C1 segment of cervical spinal cord (tissue), 14 donors: ENCODE data around the gene CDC42EP4.

Experiments used
- DNase-seq, 14 donors: peaks; one replicate each; lab custom pipeline; 2025; lab: John Stamatoyannopoulos, UW

The CDC42EP4 gene, protein sequence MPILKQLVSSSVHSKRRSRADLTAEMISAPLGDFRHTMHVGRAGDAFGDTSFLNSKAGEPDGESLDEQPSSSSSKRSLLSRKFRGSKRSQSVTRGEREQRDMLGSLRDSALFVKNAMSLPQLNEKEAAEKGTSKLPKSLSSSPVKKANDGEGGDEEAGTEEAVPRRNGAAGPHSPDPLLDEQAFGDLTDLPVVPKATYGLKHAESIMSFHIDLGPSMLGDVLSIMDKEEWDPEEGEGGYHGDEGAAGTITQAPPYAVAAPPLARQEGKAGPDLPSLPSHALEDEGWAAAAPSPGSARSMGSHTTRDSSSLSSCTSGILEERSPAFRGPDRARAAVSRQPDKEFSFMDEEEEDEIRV

DNA sequence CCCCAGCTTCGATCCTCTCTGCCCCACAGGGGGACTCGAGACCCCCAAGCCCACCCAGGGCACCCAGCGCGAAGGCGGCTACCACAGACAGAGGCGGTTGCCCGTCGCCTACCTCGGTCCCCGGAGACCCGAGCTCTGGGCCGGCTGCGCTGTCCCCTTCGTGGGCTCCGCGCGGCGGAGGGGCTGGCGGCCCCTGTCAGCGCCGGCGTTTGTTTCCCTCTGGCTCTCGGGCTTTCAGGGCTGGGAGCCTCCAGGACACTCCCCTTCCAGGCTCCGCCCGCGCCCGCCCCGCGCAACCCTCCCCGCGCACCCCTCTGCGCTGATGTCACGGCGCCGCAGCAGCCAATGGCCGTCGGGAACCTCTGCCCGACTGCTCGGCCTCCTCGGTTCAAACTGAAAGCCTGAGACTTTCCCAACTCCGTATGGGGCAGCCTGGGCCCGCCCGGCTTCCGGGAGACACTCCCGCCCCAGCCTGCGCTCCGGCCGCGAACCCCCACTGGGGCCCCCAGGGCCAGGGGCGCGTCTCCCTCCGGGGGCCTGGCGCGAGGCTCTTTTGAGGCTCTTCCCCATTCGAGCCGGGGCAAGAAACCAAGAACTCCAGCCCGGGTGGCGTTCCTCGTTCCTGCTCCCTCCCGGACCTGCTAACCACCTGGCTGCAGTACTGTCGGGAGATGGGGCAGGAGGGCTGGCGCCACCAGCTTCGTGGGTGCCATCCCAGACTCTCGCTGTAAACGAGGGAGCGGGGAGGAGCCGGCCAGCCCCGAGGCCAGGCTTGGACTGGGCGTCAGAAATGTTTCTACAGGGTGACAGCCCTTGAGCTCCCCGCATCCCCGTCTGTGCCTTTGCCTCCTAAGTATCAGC is at the start of gene CDC42EP4:
CDC42EP4 (minus strand) TSS at position 221 of the 861 bp plus-strand sequence. CDS start 25,501 bp downstream, outside the sequence.
- peak; percentile 69 to 95 (median 90) for DNase-seq

DNA sequence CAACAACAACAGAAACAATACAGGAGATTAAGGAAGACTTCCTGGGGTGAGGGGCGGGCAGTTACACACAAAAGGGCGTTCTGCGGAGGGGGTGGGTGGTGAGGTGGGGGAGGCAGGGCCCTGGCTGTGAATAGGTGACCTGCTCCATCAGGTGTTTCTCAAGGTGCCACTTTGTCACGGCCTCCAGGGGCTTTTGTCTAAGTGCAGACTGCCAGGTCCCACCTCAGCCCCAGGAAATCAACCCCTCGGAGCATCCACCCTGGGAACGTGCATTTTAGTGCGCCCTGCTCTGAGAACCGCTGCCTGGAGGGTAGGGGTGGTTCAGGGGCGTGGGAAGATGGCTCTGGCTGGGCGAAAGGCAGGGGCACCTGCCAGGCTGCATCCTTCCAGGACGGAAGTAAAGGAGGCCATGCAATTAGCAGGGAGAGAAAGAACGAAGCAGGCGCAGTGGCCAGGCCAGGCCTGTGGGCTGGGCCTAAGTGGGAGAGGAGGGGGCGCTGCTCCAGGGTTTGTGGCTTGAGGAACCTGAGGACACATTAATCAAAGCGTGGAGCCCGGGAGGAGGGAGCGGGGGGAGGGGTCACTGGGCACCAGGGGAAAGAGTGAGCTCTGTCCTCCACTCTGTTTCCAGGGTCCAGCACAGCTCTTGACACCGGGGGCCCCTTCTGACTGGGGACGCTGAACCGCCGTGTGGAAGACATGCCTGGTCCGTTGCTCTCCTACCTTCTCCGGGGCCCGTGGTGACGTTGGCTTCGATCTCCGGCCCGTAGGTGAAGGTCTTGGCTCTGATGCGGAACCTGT is 49.4 kb upstream of the CDC42EP4 start:
- no peak for DNase-seq

DNA sequence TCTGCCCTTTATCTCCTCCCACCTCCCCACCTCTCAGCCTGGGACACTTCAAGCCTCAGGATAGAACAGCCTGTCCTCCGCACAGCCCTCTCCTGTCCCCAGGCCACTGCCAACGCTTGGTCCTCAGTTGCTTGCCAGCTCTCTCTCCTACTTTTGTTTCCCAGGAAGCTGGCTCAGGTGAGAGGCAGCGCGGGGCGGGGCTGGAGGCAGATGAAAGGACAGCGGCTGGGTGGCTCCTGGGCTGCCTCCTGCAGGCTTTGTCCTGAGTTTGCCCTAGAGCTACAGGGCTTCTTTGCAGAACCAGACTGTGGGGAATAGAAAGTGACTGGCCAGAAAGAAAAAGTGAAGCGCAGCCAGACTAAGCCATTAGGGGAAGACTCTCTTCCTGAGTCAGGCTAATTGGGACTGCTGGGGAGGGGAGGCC is 48.2 kb upstream of the CDC42EP4 start:
- DNase-seq: peak in 5 of 14 donors; percentile 21 to 61 (median 27)

DNA sequence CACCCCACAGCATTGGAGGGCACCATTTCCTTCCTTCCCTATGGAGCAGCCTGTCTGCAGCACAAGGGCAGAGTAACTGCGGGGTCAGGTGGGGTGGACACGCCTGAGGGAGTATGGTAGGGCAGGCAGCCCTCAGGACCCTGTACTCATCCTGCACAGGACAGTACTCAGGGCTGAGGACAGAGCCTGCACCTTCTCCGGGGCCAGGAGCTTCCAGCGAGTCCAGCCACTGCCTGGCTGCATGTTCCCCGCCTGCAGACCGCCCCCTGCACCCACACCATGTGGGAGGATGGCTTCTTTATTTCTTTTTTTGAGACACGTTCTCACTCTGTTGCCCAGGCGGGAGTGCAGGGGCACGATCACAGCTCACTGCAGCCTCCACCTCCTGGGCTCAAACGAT is 47.6 kb upstream of the CDC42EP4 start:
- no peak for DNase-seq

DNA sequence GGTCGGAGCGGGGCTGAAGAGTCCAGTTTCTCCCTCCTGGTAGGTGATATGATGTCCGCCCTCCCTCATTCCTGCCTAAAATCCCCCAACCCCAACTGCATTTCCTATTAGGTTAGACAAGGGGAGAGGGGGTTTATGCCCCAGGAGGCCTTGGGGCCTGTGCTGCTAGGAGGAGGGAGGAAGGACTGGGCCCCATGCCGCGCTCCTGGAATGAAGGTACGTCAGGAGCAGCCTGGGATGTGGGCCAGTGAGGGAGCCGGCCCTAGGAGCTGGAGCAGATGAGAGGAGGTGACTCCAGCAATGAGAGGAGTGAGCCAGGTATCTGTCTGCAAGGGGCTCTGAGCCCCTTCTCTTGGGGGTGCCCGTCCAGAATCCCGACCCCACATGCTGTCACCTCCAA is 46.9 kb upstream of the CDC42EP4 start:
- DNase-seq: no peak

DNA sequence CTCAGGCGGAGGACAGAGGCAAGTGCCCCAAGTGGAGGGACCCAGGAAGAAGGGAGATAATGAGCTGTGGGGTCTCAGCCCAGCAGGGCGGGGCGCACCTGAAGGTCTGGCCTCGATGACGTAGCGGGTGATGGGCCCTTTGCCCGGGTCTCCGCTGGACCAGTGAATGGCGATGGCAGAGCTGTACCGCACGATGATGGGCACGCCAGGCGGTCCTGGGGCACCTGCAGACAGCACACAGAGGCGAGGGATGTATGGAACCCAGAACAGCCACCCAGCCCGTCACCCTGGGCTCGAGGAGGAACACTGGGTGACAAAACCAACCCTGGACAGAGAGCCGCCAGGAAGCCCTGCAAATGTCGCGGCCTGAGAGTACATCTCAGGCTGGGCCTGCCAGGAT is 46.2 kb upstream of the CDC42EP4 start:
- DNase-seq: no peak

DNA sequence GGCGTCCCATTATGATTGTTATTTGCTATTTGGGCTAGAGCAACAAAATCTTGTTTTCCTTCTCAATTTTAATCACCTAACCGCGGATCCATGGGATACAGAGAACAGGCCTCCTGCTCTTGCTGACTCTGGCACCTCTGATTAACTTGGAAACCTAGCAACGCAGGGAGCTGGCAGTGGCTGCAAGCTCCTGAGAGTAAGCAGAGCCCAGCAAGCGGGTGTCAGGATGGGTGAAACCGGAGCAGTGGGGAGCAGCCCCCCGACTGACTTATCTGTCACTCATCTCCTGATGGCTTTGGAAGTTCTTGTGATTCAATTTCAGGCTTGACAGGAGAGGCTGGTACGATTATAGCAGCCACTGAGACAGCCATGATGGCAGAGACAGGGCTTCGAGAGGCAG is 45.5 kb upstream of the CDC42EP4 start:
- peak in 3 of 14 donors; percentile 22 to 82 (median 25) for DNase-seq

DNA sequence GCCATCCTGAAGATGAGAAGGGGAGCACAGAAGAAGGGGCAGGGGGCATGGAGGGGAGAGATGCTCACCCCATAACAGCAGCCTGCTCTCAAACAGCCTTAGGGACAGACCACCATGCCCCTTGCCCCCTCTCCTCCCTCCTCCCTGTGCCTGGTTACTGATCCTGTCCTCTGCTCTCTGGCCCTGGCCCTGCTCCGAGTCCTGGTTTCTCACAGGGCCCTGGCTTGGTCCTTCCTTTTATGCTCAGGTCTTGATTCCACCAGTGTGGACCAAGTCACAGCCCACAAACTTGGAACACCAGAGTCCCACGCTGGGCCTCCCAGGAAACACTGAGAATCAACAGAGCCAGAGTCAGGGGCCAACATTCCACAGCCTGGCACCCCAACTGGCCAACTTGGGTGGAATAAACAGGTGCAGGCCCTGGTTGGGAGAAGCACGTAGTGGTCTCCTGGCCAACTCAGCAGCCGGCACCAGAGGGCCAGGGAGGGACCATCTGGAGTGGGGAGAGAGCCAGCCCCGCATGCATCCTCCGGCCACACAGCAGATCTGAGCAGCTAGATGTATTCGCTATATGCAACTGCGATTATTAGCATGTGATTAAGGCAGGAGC is 44.9 kb upstream of the CDC42EP4 start:
- peak in 2 of 14 donors; percentile 29 to 89 for DNase-seq

DNA sequence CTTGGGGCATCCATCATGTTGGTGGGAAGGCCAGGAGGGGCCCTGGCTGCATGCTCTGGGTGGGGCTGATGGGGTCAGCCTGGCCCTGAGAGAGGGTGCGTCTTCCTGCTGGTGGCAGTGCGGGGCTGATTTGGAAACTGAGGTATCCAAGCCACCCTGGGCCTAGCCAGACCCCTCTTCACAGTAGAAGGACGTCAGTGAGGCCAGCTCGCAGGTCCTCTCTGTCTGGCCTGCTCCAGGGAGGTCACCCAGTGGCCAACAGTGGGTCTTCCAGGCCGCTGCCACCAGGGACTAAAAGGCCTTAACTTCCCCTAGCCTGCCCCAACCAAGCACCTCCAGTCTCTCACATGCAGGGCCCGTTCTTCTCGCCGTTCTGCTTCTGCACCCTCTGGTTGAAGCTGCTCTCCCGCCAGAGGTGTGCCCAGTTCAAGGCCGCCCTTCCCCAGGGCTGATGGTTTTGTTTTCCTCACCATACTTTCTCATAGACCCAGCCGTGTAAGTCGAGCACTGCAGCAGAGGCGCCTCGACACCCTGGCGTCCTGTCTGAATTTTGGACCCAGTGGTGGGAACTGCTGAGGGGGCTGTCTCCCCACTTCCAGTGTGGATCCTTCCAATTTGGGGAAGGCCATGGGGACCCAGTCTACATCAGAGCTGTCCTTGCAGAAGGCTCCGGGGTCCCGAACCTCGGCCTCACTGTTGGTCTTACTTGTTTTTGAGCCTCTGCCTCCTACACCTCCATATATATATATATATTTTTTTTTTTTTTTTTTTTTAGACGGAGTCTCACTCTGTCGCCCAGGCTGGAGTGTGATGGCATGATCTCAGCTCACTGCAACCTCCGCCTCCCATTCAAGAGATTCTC is 42.9 kb upstream of the CDC42EP4 start:
- DNase-seq: no peak

DNA sequence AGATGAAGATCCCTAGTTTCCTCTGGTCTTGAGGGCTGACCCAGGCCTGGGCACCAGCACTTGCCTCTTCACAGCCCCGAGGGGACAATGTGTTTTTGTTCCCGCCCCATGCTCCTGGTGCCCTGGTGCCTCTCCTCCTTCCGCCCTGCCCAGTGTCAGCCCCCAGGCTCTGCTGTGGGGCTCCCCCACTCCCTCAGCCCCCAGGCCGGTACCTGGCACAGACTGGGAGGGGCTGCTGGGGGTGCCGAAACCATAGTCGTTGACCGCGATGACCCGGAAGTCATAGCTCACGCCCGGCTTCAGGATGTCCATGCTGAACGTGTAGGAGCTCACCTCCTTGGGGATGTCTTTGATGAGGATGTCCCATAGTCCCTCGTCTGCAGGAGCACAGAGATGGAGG is 40.5 kb upstream of the CDC42EP4 start:
- no peak for DNase-seq

DNA sequence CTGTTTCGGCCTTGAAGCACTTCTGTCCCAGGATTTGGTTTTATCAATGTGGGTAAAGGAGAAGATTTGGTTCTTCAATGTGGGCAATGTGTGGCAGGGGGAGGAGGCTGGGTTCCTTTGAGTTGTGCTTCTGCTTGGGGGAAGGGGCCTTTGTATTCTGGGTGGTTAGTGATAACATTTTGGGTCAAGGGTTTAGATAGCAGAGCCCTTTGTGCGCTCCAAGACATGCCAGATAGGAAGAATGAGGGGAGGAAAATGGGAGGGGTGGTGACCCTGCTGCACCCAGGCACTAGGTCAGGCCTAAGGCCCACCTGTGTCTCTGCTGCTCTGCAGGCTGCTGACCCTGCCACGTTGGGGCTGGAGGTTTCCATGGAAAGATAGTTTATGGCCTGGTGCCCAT is 40.0 kb upstream of the CDC42EP4 start:
- no peak for DNase-seq

DNA sequence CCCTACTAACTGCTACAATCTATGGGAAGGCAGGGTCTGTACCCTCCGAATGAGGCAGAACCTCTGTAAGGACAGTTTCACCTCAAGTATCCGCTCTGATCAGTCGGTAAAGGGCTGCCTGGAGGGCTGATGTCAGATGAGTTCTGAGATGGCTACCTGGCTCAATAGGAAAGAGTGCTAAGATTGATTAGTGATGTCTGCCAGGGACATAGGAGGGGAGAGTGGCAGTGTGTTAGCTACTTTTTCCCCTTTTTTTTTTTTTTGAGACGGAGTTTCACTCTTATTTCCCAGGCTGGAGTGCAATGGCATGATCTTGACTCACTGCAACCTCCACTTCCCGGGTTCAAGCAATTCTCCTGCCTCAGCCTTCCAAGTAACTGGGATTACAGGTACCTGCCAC is 39.1 kb upstream of the CDC42EP4 start:
- DNase-seq: no peak

DNA sequence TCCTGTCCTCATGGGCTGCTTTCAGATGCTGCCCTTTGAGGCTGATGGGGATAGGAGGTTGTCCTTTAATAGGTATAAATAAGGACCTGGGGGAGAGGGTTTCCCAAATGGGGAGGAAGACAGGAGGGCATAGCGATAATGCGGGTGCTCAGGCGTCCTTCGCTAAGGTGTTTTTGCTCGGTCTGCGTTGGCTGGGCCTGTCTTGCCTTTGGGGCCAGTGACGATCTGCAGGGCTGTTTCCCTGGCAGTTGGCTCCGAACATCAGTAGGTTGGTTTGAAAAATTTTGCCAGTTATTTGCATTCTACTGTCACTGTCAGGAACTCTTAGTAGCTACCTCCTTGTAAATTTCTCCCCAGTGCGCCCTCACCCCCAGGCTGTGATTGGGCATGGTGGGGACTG is 37.8 kb upstream of the CDC42EP4 start:
- peak in 1 of 14 donors; percentile 43 for DNase-seq

DNA sequence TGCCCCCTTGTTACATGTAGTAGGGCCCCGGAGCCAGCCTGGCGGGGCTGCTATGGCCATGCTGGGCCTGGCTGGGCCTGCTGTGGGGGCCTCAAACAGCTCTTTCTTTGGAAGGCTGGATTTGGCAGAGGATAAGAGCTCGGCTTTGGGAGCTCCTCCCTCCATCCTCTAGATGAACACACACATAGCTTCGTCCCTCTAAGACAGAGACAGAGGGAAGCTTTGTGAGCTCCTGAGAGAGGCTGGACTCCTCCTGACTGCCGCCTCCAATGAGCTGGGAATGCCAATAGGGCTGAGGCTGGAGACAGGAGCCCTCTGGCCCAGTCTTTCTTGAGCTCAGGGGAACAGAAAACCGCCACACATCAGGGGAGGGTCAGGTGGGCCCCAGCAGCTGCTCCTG is 37.3 kb upstream of the CDC42EP4 start:
- DNase-seq: peak in 12 of 14 donors; percentile 23 to 77 (median 54)

DNA sequence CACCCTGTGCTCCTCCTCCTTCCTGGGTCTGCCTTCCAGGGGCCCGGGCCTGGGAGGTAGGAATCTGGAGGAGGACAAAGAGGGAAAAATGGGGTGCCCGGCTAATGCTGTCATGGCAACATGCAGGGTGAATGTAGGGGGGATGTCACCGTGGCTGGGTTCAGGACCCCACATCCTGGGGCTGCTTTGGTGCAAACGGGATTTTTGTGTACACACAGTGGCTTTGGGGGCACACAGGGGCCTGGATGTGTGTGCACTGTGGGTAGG is 37.0 kb upstream of the CDC42EP4 start:
- peak in 2 of 14 donors; percentile 67 to 68 for DNase-seq

DNA sequence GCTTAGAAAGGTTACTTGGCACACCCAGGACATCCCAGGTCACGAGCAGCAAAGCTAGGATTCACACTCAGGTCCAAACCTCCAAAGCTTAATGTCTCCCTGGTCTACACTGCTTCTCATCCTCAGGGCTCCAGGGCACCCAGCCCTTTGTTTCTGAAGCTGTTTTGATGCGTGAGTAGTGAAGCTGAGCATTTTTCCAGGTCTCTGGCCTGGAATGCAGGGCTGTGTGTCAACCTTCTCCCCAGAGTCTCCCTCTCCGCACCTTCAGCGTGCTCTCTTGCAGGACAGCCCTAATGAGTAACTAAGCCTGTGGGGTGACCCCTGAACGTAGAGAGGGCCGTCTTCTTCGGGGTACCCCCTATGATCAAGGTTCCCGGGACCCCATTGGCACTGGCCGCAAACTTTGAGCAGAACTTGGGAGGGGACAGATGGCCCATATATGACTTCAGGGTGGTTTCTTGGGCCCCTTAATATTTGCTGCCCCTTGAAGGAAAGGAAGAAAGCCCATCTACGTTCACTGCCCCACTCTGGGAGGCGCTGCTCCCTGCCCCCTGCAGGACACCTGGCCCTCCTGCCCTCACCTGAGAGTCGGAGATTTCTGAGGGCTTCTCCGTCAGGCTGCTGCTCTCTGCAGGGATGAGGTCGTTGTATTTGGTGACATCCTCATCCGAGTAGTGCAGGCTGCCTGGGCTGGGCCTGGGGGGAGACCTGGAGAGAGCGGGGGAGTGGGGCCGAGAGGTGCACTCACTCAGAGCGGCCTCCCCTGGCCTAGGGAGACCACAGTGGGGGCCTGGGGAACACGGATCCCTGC is 36.4 kb upstream of the CDC42EP4 start:
- DNase-seq: no peak

DNA sequence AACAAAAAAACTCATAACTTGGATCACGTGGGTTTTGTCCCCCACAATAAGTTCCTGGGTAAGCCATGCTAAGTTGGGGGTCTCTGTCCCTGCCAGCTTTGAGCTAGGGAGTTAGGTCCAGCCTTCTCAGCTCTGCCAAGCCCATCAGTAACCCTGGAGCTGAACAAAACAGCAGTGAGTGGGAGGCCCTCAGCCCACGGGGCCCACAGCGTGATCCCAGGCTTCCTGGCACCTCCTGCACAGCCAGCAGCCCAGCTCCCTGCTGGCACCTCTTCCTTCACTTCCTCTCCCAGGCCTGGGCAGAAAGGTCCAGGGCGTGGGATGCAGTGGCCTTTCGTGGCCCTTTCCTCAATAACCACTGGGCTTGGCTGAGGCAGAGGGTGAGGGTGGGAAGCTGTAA is 35.5 kb upstream of the CDC42EP4 start:
- peak in 11 of 14 donors; percentile 30 to 83 (median 57) for DNase-seq

DNA sequence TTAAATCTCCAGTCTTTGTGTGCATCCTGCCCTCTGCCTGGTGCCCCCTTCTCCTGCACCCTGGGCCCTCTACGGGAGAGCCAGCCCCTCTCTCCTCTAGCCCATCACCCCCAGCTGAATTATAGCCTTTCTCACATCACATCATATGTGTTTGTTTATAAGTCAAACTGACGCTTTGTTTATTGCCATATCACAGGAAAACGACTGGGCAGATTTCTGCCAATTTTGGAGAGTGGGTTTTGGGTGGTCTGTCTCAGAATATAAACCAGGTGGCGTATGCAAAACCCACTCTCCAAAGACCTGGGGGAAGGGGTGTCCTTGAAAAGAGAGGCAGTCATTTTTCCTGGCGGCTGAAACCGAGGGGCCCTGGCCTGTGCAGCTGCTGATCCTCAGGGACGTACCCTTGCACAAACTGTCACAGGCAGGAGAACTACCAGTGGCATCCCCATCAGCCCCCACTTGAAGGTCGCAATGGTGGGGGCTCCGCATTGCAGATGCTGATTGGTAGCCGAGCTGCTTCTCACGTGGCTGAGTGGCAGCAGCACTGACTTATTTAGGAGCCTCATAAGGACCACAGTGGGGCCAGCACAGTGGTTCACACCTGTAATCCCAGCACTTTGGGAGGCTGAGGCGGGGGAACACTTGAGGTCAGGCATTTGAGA is 34.8 kb upstream of the CDC42EP4 start:
- no peak for DNase-seq

DNA sequence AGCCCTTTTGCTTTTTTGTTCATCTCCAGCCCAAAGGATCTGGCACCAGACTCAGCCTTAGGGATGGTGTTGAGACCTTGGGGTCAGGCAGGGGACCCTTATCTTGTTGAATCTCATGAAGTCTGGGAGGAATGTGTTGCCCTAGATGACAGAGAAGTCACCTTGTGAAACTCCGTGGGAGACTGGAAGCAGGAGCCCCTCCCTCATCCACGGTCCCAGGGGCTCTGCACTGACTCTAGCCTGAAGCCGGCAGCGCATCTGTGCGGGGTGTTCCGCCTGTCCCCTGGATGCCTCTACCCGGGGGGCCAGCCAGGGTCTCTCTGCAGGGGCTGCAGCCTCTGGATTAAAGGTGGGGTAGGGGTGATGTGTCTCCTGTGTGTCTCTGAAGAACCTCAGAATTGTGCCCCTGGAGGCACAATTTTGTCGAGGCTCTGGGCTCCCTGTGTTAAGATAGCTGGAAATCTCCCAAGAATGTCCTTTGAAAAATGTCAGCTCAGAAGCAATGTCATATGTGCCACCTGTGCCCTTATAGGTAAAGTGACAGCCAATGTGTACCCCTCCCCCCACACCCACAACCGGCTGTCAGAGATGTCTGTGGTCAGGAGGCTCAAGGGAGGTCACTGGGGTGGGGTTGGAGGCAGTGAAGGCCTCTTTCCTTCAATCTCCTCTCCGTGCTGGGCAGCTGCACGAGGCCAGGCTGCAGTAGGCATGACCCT is 32.1 kb upstream of the CDC42EP4 start:
- DNase-seq: no peak
